HCT116 (cell line): ENCODE data around the gene PCDH15. TPM values are rescaled to one million over a fixed set of nuclear protein-coding genes. Genes with fewer than 3 reads are reported as not detected.

ENCODE experiments used
- ATAC-seq: fragments of 200-7000 bp; cut with Tn5 transposase; 2 replicates; pipeline ENCODE4 v1.9.1; 2020; ENCODE audit warnings: mild to moderate bottlenecking, moderate library complexity
- BruUV-seq: library from RNA; stranded (reverse); fragments of 400-500 nt; replicated peaks from 2 replicates; lab custom pipeline; 2021; lab: Mats Ljungman, UMichigan
- CTCF ChIA-PET: fragments of 300-600 bp; sonication (Branson Sonifier 250); formaldehyde crosslinking; loops from one replicate; lab custom pipeline; 2021; ENCODE audit warnings: antibody characterized with exemption; lab: Charles Lee
- POLR2A ChIA-PET: fragments of 300-600, 350-600 bp; sonication (Branson Sonifier 250); formaldehyde crosslinking; loops from one replicate; lab custom pipeline; 2021; ENCODE audit warnings: antibody characterized with exemption; lab: Charles Lee
- RAD21 ChIA-PET, 2 experiments: fragments of 300-600 bp; sonication (Branson Sonifier 250); formaldehyde crosslinking; loops; one replicate each; lab custom pipeline; 2023; ENCODE audit warnings: low total read pairs in 2 of 2; ENCODE audit not compliant: uncharacterized antibody in 2 of 2, unreplicated experiment in 2 of 2, low non-redundant PET in 1 of 2; lab: Charles Lee
- DNase-seq: peaks from one replicate; pipeline ENCODE4 v3.0.0-alpha.2; 2010; ENCODE audit warnings: low read depth, low spot score
- H2AFZ ChIP-seq: fragments of 200-600 bp; shearing (Covaris generic), sonication (generic); 2 replicates; pipeline ENCODE4 v1.6.1; 2017; ENCODE audit warnings: low read depth, mixed run types, mixed read lengths, antibody characterized with exemption, low read length; ENCODE audit not compliant: poor library complexity, severe bottlenecking
- H3K27ac ChIP-seq: 2 replicates; pipeline ENCODE4 v1.5.1; 2012; ENCODE audit warnings: low read depth, low read length
- H3K27me3 ChIP-seq: fragments of 200-600 bp; sonication (generic); 2 replicates; pipeline ENCODE4 v1.6.1; 2016; ENCODE audit warnings: mixed run types, low read length, mixed read lengths; ENCODE audit not compliant: insufficient read depth
- H3K36me3 ChIP-seq, 2 experiments: fragments of 200-500 bp in 1 of 2; fragments of 200-600 bp in 1 of 2; sonication (Bioruptor generic) in 1 of 2; sonication (generic) in 1 of 2; 2 replicates each; pipeline versions ENCODE4 v1.5.1 to v1.6.1; 2014 to 2016; ENCODE audit warnings: low read length in 2 of 2, inconsistent platforms in 1 of 2, mixed read lengths in 1 of 2, mixed run types in 1 of 2; ENCODE audit not compliant: insufficient read depth in 2 of 2, control insufficient read depth in 1 of 2
- H3K4me1 ChIP-seq, 2 experiments: fragments of 200-600 bp in 1 of 2; sonication (generic) in 1 of 2; 2 replicates each; pipeline versions ENCODE4 v1.5.1 to v1.6.1; 2012 to 2017; ENCODE audit warnings: low read length in 2 of 2, inconsistent platforms in 1 of 2, mild to moderate bottlenecking in 1 of 2, mixed read lengths in 1 of 2, mixed run types in 1 of 2, moderate library complexity in 1 of 2; ENCODE audit not compliant: insufficient read depth in 2 of 2, control insufficient read depth in 1 of 2
- H3K4me2 ChIP-seq: fragments of 200-600 bp; sonication (generic); 2 replicates; pipeline ENCODE4 v1.6.1; 2017; ENCODE audit warnings: mixed run types, low read length, mixed read lengths
- H3K4me3 ChIP-seq, 2 experiments: fragments of 200-600 bp in 1 of 2; sonication (generic) in 1 of 2; replicated peaks in 1 of 2; 2 replicates each; pipeline ENCODE4 v1.5.1; 2011 to 2016; ENCODE audit warnings: low read length in 2 of 2, control low read depth in 1 of 2, low read depth in 1 of 2, mild to moderate bottlenecking in 1 of 2, mixed read lengths in 1 of 2, mixed run types in 1 of 2
- H3K79me2 ChIP-seq: fragments of 200-600 bp; sonication (generic); 2 replicates; pipeline ENCODE4 v1.6.1; 2017; ENCODE audit warnings: mild to moderate bottlenecking, mixed run types, low read length, moderate library complexity, mixed read lengths; ENCODE audit not compliant: insufficient read depth
- H3K9ac ChIP-seq: fragments of 200-600 bp; sonication (generic); 2 replicates; pipeline ENCODE4 v1.6.1; 2016; ENCODE audit warnings: low read length, mixed read lengths
- H3K9me2 ChIP-seq: fragments of 200-600 bp; sonication (generic), shearing (Covaris generic); 2 replicates; pipeline ENCODE4 v1.6.1; 2017; ENCODE audit warnings: mixed run types, mild to moderate bottlenecking, moderate library complexity; ENCODE audit not compliant: insufficient read depth
- H3K9me3 ChIP-seq, 2 experiments: fragments of 200-500 bp in 1 of 2; fragments of 200-600 bp in 1 of 2; sonication (Bioruptor generic) in 1 of 2; sonication (generic) in 1 of 2; 2 replicates each; pipeline ENCODE4 v1.6.1; 2014 to 2017; ENCODE audit warnings: low read length in 2 of 2, mixed read lengths in 2 of 2, inconsistent platforms in 1 of 2, low read depth in 1 of 2, mild to moderate bottlenecking in 1 of 2, mixed run types in 1 of 2, moderate library complexity in 1 of 2; ENCODE audit not compliant: control insufficient read depth in 1 of 2, insufficient read depth in 1 of 2
- H4K20me1 ChIP-seq: fragments of 200-600 bp; sonication (generic), shearing (Covaris generic); 2 replicates; pipeline ENCODE4 v1.6.1; 2017; ENCODE audit warnings: mixed run types, mild to moderate bottlenecking, moderate library complexity; ENCODE audit not compliant: insufficient read depth
- ATF3 ChIP-seq: IDR thresholded peaks from 2 replicates; pipeline ENCODE4 v1.6.1; 2012
- CBX3 ChIP-seq: IDR thresholded peaks from 2 replicates; pipeline ENCODE4 v1.6.1; 2012; ENCODE audit warnings: low read depth
- CTCF ChIP-seq, 3 experiments: fragments of 200-600 bp in 1 of 3; sonication (generic) in 1 of 3; IDR thresholded peaks in 2 of 3; conservative IDR thresholded peaks in 1 of 3; 2 replicates each; pipeline ENCODE4 v1.5.1; 2012 to 2017; ENCODE audit warnings: low read depth in 2 of 3, low read length in 2 of 3, antibody characterized with exemption in 1 of 3, borderline replicate concordance in 1 of 3, control low read depth in 1 of 3, mild to moderate bottlenecking in 1 of 3, mixed read lengths in 1 of 3, mixed run types in 1 of 3, moderate library complexity in 1 of 3; ENCODE audit not compliant: insufficient read depth in 1 of 3
- EGR1 ChIP-seq: IDR thresholded peaks from 2 replicates; pipeline ENCODE4 v1.6.1; 2012; ENCODE audit warnings: low read depth
- ELF1 ChIP-seq: IDR thresholded peaks from 2 replicates; pipeline ENCODE4 v1.6.1; 2012; ENCODE audit warnings: low read depth, borderline replicate concordance
- EZH2 ChIP-seq: fragments of 200-600 bp; sonication (generic); IDR thresholded peaks from 2 replicates; pipeline ENCODE4 v1.6.1; 2017; ENCODE audit warnings: antibody characterized with exemption, mixed run types
- FOSL1 ChIP-seq: IDR thresholded peaks from 2 replicates; pipeline ENCODE4 v1.6.1; 2012; ENCODE audit warnings: low read depth
- POLR2A ChIP-seq: IDR thresholded peaks from 2 replicates; pipeline ENCODE4 v1.7.0; 2011; ENCODE audit warnings: borderline replicate concordance; ENCODE audit not compliant: insufficient read depth, insufficient read length; ENCODE audit errors: extremely low read depth
- RAD21 ChIP-seq: IDR thresholded peaks from 2 replicates; pipeline ENCODE4 v1.6.1; 2012; ENCODE audit warnings: low read depth, mild to moderate bottlenecking
- SIN3A ChIP-seq: IDR thresholded peaks from 2 replicates; pipeline ENCODE4 v1.6.1; 2012; ENCODE audit warnings: low read depth
- SP1 ChIP-seq: IDR thresholded peaks from 2 replicates; pipeline ENCODE4 v1.6.1; 2012; ENCODE audit warnings: low read depth
- YY1 ChIP-seq: IDR thresholded peaks from 2 replicates; pipeline ENCODE4 v1.6.1; 2011; ENCODE audit warnings: low read length, low read depth, moderate library complexity, mild to moderate bottlenecking; ENCODE audit not compliant: insufficient replicate concordance; ENCODE audit errors: extremely low read depth
- intact Hi-C: fragments of 100-400 bp; cut with micrococcal nuclease; formaldehyde crosslinking; loops from 2 replicates; pipeline ENCODE4 v1.10.0; 2022
- total RNA-seq: library from RNA; stranded (reverse); gene quantifications from one replicate; pipeline ENCODE4 v1.2.1, GENCODE V29; 2021; ENCODE audit not compliant: unreplicated experiment
- TF ChIP-seq, protein P1 (sequence below): IDR thresholded peaks from 2 replicates; pipeline ENCODE4 v1.6.1; 2012

Gene PCDH15
- total RNA-seq, 1 experiment from 2014 or later = not detected

DNA sequence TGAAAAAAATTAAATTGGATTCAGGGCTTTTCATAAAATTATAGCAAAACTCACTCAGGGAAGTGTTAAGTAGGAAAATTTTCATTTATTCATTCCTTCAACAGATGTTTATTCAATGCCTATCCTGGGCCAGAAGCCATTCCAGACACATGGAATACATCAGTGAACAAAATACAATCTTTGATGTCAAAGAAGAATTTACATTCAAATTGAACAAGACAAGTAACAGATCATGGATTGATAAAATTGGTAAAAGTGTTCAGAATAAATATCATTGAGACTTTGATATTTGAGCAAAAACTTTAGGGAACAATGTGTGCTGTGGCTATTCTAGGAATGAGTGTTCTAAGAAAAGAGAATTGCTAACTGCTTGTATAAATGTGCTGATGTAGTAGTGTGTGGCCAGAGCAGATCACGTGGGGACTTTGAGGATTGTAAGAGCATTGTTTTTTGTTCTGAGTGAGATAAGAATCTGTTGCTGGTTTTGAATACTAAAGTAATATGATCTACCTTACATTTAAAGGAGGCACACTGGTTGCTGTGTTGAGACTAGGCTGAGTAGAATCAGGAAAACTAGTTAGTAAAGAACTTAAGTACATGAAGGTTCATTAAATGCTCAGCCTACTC lies 957.2 kb downstream of the PCDH15 start:
- ChIA-PET RAD21 (no interaction called here), POLR2A (no interaction called here), CTCF (no interaction called here)
- Histone ChIP-seq H3K36me3 (no peaks in the 10 kb centered on the region), H3K9me3 (peaks cover 9 to 19% of the 10 kb centered on the region in 2 experiments; a peak in 3 of 4 replicates), H3K4me1 (no peaks in the 10 kb centered on the region), H2AFZ (no peak overlapping the region), H3K9me2 (no peaks in the 10 kb centered on the region), H3K27ac (no peak overlapping the region)
- no peak for DNase-seq
- intact Hi-C loops = no loop called here
- BruUV-seq = no TSS peak
- no peak for ATAC-seq
- TF ChIP-seq EZH2 = no peak
- TF ChIP-seq RAD21 = no peak
- no peak for TF ChIP-seq CBX3
- TF ChIP-seq ATF3 = no peak
- no peak for TF ChIP-seq POLR2A
- no peak for TF ChIP-seq FOSL1
- TF ChIP-seq SP1 = no peak
- no peak for TF ChIP-seq ELF1
- TF ChIP-seq EGR1 = no peak
- TF ChIP-seq SIN3A = no peak
- TF ChIP-seq, all 23 proteins: peak for 0
- Histone ChIP-seq H3K9ac (no peak overlapping the region), H3K4me2 (no peak overlapping the region), H3K4me3 (no peak overlapping the region), H3K79me2 (no peaks in the 10 kb centered on the region), H3K27me3 (no peaks in the 10 kb centered on the region), H4K20me1 (no peaks in the 10 kb centered on the region)

DNA sequence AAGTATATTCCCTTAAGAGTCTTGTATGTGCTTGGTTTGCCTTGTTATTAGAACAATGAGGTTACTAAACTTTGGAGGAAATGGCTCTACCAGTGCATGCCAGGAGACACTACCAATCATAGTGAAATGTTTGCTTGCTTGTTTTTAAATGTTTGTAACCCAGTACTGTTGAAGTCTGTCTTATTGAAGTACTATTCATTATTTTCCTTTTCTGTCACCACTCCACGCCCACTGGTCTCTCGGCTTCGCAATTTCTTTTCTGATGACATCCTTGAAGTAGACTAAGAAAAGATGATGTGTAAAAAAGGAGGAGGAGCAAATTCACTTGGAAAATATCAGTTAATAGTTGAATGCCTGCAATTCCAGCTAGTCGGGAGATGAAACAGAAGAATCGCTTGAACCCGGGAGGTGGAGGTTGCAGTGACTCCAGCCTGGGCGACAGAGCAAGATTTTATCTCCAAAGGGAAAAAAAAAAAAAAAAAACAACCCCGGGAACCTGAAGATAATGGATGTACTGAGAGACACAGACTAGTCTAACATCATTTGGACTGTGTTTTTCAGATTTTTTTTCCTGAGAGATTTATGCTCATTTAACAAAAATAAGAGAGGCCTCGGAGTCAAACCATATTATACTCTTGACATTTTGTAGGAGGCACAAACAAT lies 959.4 kb downstream of the PCDH15 start:
- Histone ChIP-seq H3K9me2 (no peaks in the 10 kb centered on the region), H3K79me2 (no peaks in the 10 kb centered on the region), H4K20me1 (no peaks in the 10 kb centered on the region), H3K27ac (no peak overlapping the region), H3K4me2 (no peak overlapping the region), H3K4me1 (no peaks in the 10 kb centered on the region), H2AFZ (no peak overlapping the region), H3K4me3 (no peak overlapping the region), H3K27me3 (no peaks in the 10 kb centered on the region), H3K9me3 (peaks cover 6 to 9% of the 10 kb centered on the region in 2 experiments; a peak in 2 of 4 replicates), H3K9ac (no peak overlapping the region), H3K36me3 (no peaks in the 10 kb centered on the region)
- no peak for ATAC-seq
- DNase-seq = no peak
- TF ChIP-seq EGR1 = no peak
- no peak for TF ChIP-seq CBX3
- TF ChIP-seq, protein P1, sequence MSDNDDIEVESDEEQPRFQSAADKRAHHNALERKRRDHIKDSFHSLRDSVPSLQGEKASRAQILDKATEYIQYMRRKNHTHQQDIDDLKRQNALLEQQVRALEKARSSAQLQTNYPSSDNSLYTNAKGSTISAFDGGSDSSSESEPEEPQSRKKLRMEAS = no peak
- no peak for TF ChIP-seq YY1
- no peak for TF ChIP-seq CTCF (IDR thresholded peaks at IDR 0.05 in 2 of 3, conservative IDR thresholded peaks at IDR 0.05 in 1 of 3; ENCODE audit: borderline replicate concordance in 1 of 3, insufficient read depth in 1 of 3, low read depth in 2 of 3, low read length in 2 of 3)
- TF ChIP-seq ATF3 = no peak
- ChIA-PET CTCF (no interaction called here), POLR2A (no interaction called here), RAD21 (no interaction called here)
- BruUV-seq = no TSS peak
- intact Hi-C loops = no loop called here
